HepG2 (cell line): Measurements from ENCODE around the gene DNAJB8. TPM values are rescaled to one million over a fixed set of nuclear protein-coding genes. Genes with fewer than 3 reads are reported as not detected.

Source experiments
- ATAC-seq: fragments of 200-7000 bp; cut with Tn5 transposase; 3 replicates; pipeline ENCODE4 v1.9.1; 2020; ENCODE audit warnings: mild to moderate bottlenecking, moderate library complexity
- BruUV-seq: library from RNA; stranded (reverse); fragments of 400-500 nt; replicated peaks from 2 replicates; lab custom pipeline; 2021; lab: Mats Ljungman, UMichigan
- CTCF ChIA-PET: fragments of 300-600 bp; formaldehyde crosslinking; extraction: SDS; loops from one replicate; lab custom pipeline; 2021; ENCODE audit warnings: low total read pairs, inconsistent platforms, low intra/inter-chr PET ratio; lab: Yijun Ruan, JAX
- POLR2A ChIA-PET: fragments of 350-600 bp; sonication (Branson Sonifier 250); formaldehyde crosslinking; loops from one replicate; lab custom pipeline; 2020; ENCODE audit warnings: antibody characterized with exemption, inconsistent platforms; lab: Yijun Ruan, JAX
- DNase-seq: peaks from one replicate; pipeline ENCODE4 v3.0.0-alpha.2; 2015; ENCODE audit warnings: low spot score
- FAIRE-seq: peaks from 3 replicates; lab custom pipeline; 2011; peaks lifted over from hg19 to GRCh38; lab: Jason Lieb, UNC
- H2AFZ ChIP-seq: one replicate; pipeline ENCODE4 v1.6.1; 2011; ENCODE audit warnings: low read length, inconsistent platforms
- H3K27ac ChIP-seq: fragments of 300-600 bp; 3 replicates; pipeline ENCODE4 v1.8.0; 2011; ENCODE audit warnings: mixed run types, mild to moderate bottlenecking, mixed read lengths, low read length, inconsistent platforms; ENCODE audit not compliant: insufficient read depth; ENCODE audit errors: extremely low read length
- H3K27me3 ChIP-seq, 2 experiments: fragments of 200-600 bp in 1 of 2; 2 replicates in 1 of 2; 3 replicates in 1 of 2; pipeline versions ENCODE4 v1.6.0 to v1.8.0; 2011; ENCODE audit warnings: low read length in 2 of 2, mild to moderate bottlenecking in 2 of 2, moderate library complexity in 2 of 2, inconsistent platforms in 1 of 2; ENCODE audit not compliant: insufficient read depth in 2 of 2, control insufficient read depth in 1 of 2
- H3K36me3 ChIP-seq, 2 experiments: fragments of 200-600 bp in 1 of 2; replicated peaks in 1 of 2; 2 replicates in 1 of 2; 3 replicates in 1 of 2; pipeline versions ENCODE4 v1.5.1 to v1.8.0; 2011; ENCODE audit warnings: low read length in 2 of 2, inconsistent platforms in 1 of 2; ENCODE audit not compliant: insufficient read depth in 2 of 2, control insufficient read depth in 1 of 2
- H3K4me1 ChIP-seq: 2 replicates; pipeline ENCODE4 v1.5.1; 2012; ENCODE audit warnings: low read length, inconsistent platforms; ENCODE audit not compliant: insufficient read depth
- H3K4me2 ChIP-seq: 2 replicates; pipeline ENCODE4 v1.6.0; 2011; ENCODE audit warnings: low read depth, low read length, inconsistent platforms
- H3K4me3 ChIP-seq, 3 experiments: fragments of 200-600 bp in 1 of 3; sonication (generic), shearing (Covaris generic) in 1 of 3; replicated peaks in 1 of 3; 2 replicates each; pipeline ENCODE4 v1.5.1; 2011 to 2016; ENCODE audit warnings: low read length in 3 of 3, inconsistent platforms in 2 of 3, low read depth in 2 of 3, mild to moderate bottlenecking in 2 of 3, control low read depth in 1 of 3, mixed read lengths in 1 of 3; ENCODE audit not compliant: insufficient read depth in 1 of 3
- H3K79me2 ChIP-seq: one replicate; pipeline ENCODE4 v1.6.1; 2011; ENCODE audit warnings: low read length, inconsistent platforms; ENCODE audit not compliant: insufficient read depth
- H3K9ac ChIP-seq: 2 replicates; pipeline ENCODE4 v1.6.0; 2011; ENCODE audit warnings: mild to moderate bottlenecking, low read depth, low read length, inconsistent platforms; ENCODE audit not compliant: insufficient read depth
- H3K9me3 ChIP-seq: 2 replicates; pipeline ENCODE4 v1.5.1; 2012; ENCODE audit warnings: mild to moderate bottlenecking, low read length
- H4K20me1 ChIP-seq: 2 replicates; pipeline ENCODE4 v1.6.0; 2011; ENCODE audit warnings: inconsistent platforms, mild to moderate bottlenecking, low read length, moderate library complexity; ENCODE audit not compliant: insufficient read depth
- SAFB2 ChIP-seq: sonication (generic); formaldehyde crosslinking; IDR thresholded peaks from 2 replicates; pipeline ENCODE4 v1.5.1; 2020; ENCODE audit warnings: missing genetic modification reagents, low read depth, mild to moderate bottlenecking, borderline replicate concordance
- SIN3B ChIP-seq: fragments of 150-350 bp; IDR thresholded peaks from 2 replicates; pipeline ENCODE4 v1.6.1; 2014; ENCODE audit warnings: low read length
- U2AF1 ChIP-seq: fragments of 200-400 bp; formaldehyde crosslinking; optimal IDR thresholded peaks from 2 replicates; pipeline ENCODE3; 2017; ENCODE audit warnings: mild to moderate bottlenecking, low read depth, low read length
- ZNF263 ChIP-seq: sonication (generic); formaldehyde crosslinking; IDR thresholded peaks from 2 replicates; pipeline ENCODE4 v1.4.0; 2020; ENCODE audit warnings: missing genetic modification reagents
- ZNF768 ChIP-seq: sonication (generic); formaldehyde crosslinking; IDR thresholded peaks from 2 replicates; pipeline ENCODE4 v1.4.0; 2020; ENCODE audit warnings: missing genetic modification reagents
- WGBS: methylation state at CpG from one replicate; pipeline ENCODE4 v1.1.6; 2017; ENCODE audit warnings: low lambda C conversion rate; 5-methylcytosine and 5-hydroxymethylcytosine counted together
- in situ Hi-C: cut with HindIII; loops from 2 replicates; pipeline ENCODE4 v1.10.0; 2017; ENCODE audit warnings: low pct_unique_long_range_greater_than_20kb; ENCODE audit not compliant: extremely low pct_ligation_motif_present
- intact Hi-C: fragments of 100-400 bp; cut with micrococcal nuclease; formaldehyde crosslinking; loops from one replicate; pipeline ENCODE4 v1.10.0; 2022; ENCODE audit not compliant: unreplicated experiment
- polyA plus RNA-seq, 8 experiments: library from polyadenylated mRNA; depleted of rRNA in 3 of 8; stranded (reverse) in 7 of 8; unstranded in 1 of 8; fragments of >200 nt; fragmentation: Illumina TruSeq in 4 of 8; extraction: Trizol in 4 of 8; gene quantifications; 2 replicates each; pipeline versions ENCODE4 v1.2.1 to v1.2.3, GENCODE V29; 2011 to 2016; ENCODE audit warnings: low read depth in 4 of 8, missing spikeins in 1 of 8, mixed read lengths in 1 of 8; ENCODE audit not compliant: insufficient read depth in 1 of 8
- total RNA-seq, 5 experiments: library from RNA; depleted of rRNA; stranded (reverse); fragments of >200 nt; fragmentation: Illumina TruSeq; extraction: Trizol; gene quantifications; 2 replicates each; pipeline ENCODE4 v1.2.3, GENCODE V29; 2016; ENCODE audit warnings: low read depth in 1 of 5
- TF ChIP-seq, protein P1 (sequence below): fragments of 450-650 bp; IDR thresholded peaks from 2 replicates; pipeline ENCODE4 v1.6.1; 2016

The DNAJB8 gene
- total and polyA plus RNA-seq, 2 of the 13 experiments (the other 11 are each of a cell fraction or from before 2014, with no cell fraction given), result not detected

DNA sequence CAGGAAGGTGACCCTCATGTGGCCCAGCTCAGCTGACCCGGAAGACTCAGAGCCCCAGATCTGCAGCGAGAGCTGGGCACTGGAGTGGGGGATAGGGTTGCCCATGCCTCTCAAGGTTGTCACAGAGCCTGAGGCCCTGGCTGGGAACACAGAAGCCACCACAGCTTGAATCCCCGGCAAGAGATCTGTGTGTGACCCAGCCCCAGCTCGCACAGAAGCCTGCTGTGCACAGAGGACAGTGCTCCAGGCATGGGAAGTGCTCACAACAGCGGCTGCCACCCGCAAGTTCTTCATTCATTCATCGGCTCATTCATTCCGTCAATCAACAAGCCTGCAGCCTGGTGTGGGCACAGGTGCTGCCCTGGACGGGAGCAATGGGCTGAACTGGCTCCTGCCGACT is 36.4 kb downstream of the DNAJB8 start:
- BruUV-seq, result no TSS peak
- ChIA-PET CTCF (no interaction called here), POLR2A (no interaction called here)
- no peaks in the 10 kb centered on the region for H4K20me1 ChIP-seq
- H3K4me3 ChIP-seq, result no peak overlapping the region
- no peak overlapping the region for H3K4me2 ChIP-seq
- H3K9ac ChIP-seq, result no peak overlapping the region
- no peaks in the 10 kb centered on the region for H3K9me3 ChIP-seq
- WGBS, result 33% methylated on average over 3 of the region's 10 CpGs
- in situ Hi-C loops (no loop called here), intact Hi-C loops (no loop called here)
- ATAC-seq, result no peak
- no peak for FAIRE-seq
- peaks cover 22% of the 10 kb centered on the region; the same call in 1 of the 2 replicates for H3K4me1 ChIP-seq
- no peaks in the 10 kb centered on the region for H3K79me2 ChIP-seq
- peaks cover 18 to 65% of the 10 kb centered on the region in 2 experiments for H3K27me3 ChIP-seq
- no peaks in the 10 kb centered on the region for H3K36me3 ChIP-seq
- DNase-seq, result no peak
- no peak overlapping the region for H2AFZ ChIP-seq
- peak; percentile 50; the same call in 1 of the 2 replicates for TF ChIP-seq ZNF263
- no peak for TF ChIP-seq SAFB2 (CRISPR knock-in tag)
- TF ChIP-seq U2AF1, result no peak
- H3K27ac ChIP-seq, result no peak overlapping the region

- POLR2A ChIA-PET, result no interaction called here
- WGBS, result 40% methylated on average over 2 of the region's 8 CpGs
- BruUV-seq, result no TSS peak
- TF ChIP-seq, protein P1, sequence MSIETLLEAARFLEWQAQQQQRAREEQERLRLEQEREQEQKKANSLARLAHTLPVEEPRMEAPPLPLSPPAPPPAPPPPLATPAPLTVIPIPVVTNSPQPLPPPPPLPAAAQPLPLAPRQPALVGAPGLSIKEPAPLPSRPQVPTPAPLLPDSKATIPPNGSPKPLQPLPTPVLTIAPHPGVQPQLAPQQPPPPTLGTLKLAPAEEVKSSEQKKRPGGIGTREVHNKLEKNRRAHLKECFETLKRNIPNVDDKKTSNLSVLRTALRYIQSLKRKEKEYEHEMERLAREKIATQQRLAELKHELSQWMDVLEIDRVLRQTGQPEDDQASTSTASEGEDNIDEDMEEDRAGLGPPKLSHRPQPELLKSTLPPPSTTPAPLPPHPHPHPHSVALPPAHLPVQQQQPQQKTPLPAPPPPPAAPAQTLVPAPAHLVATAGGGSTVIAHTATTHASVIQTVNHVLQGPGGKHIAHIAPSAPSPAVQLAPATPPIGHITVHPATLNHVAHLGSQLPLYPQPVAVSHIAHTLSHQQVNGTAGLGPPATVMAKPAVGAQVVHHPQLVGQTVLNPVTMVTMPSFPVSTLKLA, result peak; percentile 85
- TF ChIP-seq SIN3B (no peak), ZNF768 (CRISPR knock-in tag) (peak; percentile 68; the same call in 1 of the 2 replicates)
- TF ChIP-seq, all 625 proteins: peak for 2
- Histone ChIP-seq H3K4me1 (peaks cover 22% of the 10 kb centered on the region; the same call in 1 of the 2 replicates), H2AFZ (no peak overlapping the region), H3K9me3 (no peaks in the 10 kb centered on the region), H3K9ac (no peak overlapping the region), H3K27me3 (peaks cover 18 to 60% of the 10 kb centered on the region in 2 experiments), H4K20me1 (no peaks in the 10 kb centered on the region), H3K4me2 (no peak overlapping the region), H3K27ac (no peak overlapping the region), H3K36me3 (no peaks in the 10 kb centered on the region), H3K4me3 (no peak overlapping the region), H3K79me2 (no peaks in the 10 kb centered on the region)
- CTCF ChIA-PET, result no interaction called here
- ATAC-seq, result no peak
- in situ Hi-C loops, result loop anchor here (5.0 kb wide), 1 partner anchor 58 kb away; no protein-coding TSS in a partner anchor
- FAIRE-seq, result no peak
- intact Hi-C loops, result loop anchor here (5.0 to 10.0 kb wide), 3 partner anchors 107 to 257 kb away; no protein-coding TSS in a partner anchor
- DNase-seq, result no peak
Observed at GRCh38 chr3:128429751-128430150, 36.9 kb downstream of the DNAJB8 start.
